GM23338 (cell line): ENCODE data around the gene TMEM9.

Source experiments
- CREB1 ChIP-seq: fragments of 250-450 bp; sonication (Bioruptor Pico); IDR thresholded peaks from 2 replicates; pipeline ENCODE4 v1.5.0; 2020; ENCODE audit warnings: low read depth, mild to moderate bottlenecking, moderate library complexity
- CTCF ChIP-seq, 2 experiments: fragments of 200-600 bp in 1 of 2; sonication (generic) in 1 of 2; conservative IDR thresholded peaks; 2 replicates each; pipeline versions ENCODE4 v1.5.1 to v1.6.1; 2016 to 2017; ENCODE audit warnings: antibody characterized with exemption in 2 of 2, low read depth in 2 of 2, mild to moderate bottlenecking in 2 of 2, moderate library complexity in 1 of 2
- JUNB ChIP-seq: IDR thresholded peaks from one replicate; pipeline ENCODE4 v1.6.1; 2016; ENCODE audit warnings: antibody characterized with exemption; ENCODE audit not compliant: unreplicated experiment
- POLR2AphosphoS5 ChIP-seq: IDR thresholded peaks from 2 replicates; pipeline ENCODE4 v1.6.1; 2016; ENCODE audit warnings: antibody characterized with exemption, low read depth
- STAT1 ChIP-seq: IDR thresholded peaks from one replicate; pipeline ENCODE4 v1.6.1; 2016; ENCODE audit warnings: antibody characterized with exemption; ENCODE audit not compliant: unreplicated experiment

GRCh38 chr1:201137579-201138310 is 16.5 kb downstream of the TMEM9 start:
- no peak for TF ChIP-seq CTCF (conservative IDR thresholded peaks at IDR 0.05; ENCODE audit: low read depth in 2 of 2)
- no peak for TF ChIP-seq STAT1
- no peak for TF ChIP-seq POLR2AphosphoS5
- TF ChIP-seq JUNB = no peak
- no peak for TF ChIP-seq CREB1 (CRISPR knock-in tag)
